PC-3 (cell line): Measurements from ENCODE around the gene SMAD3.

Experiments used
- CTCF ChIP-seq: fragments of 300-600 bp; sonication (generic); conservative IDR thresholded peaks from 2 replicates; pipeline ENCODE4 v1.5.1; 2017; ENCODE audit warnings: antibody characterized with exemption, low read depth, mild to moderate bottlenecking, low read length
- EZH2 ChIP-seq: fragments of 300-600 bp; sonication (generic); IDR thresholded peaks from one replicate; pipeline ENCODE4 v1.6.1; 2017; ENCODE audit warnings: antibody characterized with exemption, mild to moderate bottlenecking, low read length; ENCODE audit not compliant: unreplicated experiment
- EZH2phosphoT487 ChIP-seq: fragments of 300-600 bp; sonication (generic); IDR thresholded peaks from 2 replicates; pipeline ENCODE4 v1.6.1; 2018; ENCODE audit warnings: mild to moderate bottlenecking, antibody characterized with exemption, low read length, borderline replicate concordance

- TF ChIP-seq EZH2 (no peak), CTCF (no peak), EZH2phosphoT487 (no peak)
Observed at GRCh38 chr15:67212684-67213367, 147.4 kb downstream of the SMAD3 start.
